Calu3 (cell line): ENCODE measurements around the gene TNFSF11. TPM values are rescaled to one million over a fixed set of nuclear protein-coding genes. Genes with fewer than 3 reads are reported as not detected.

Experiments
- BruUV-seq: library from RNA; stranded (reverse); fragments of 400-500 nt; replicated peaks from 2 replicates; lab custom pipeline; 2021; lab: Mats Ljungman, UMichigan
- CTCF ChIA-PET: fragments of 300-600 bp; sonication (Branson Sonifier 250); formaldehyde crosslinking; loops from one replicate; lab custom pipeline; 2022; ENCODE audit warnings: antibody characterized with exemption; lab: Charles Lee
- DNase-seq: peaks from one replicate; pipeline ENCODE4 v3.0.0; 2022
- H3K27ac Mint-ChIP-seq: one replicate; pipeline ENCODE4 v1.8.0; 2022; ENCODE audit warnings: mixed read lengths; ENCODE audit not compliant: unreplicated experiment
- H3K27me3 Mint-ChIP-seq: one replicate; pipeline ENCODE4 v1.8.0; 2022; ENCODE audit warnings: mixed read lengths; ENCODE audit not compliant: unreplicated experiment
- H3K36me3 Mint-ChIP-seq: one replicate; pipeline ENCODE4 v1.8.0; 2022; ENCODE audit warnings: mild to moderate bottlenecking, moderate library complexity, mixed read lengths; ENCODE audit not compliant: insufficient read depth, unreplicated experiment
- H3K4me1 Mint-ChIP-seq: one replicate; pipeline ENCODE4 v1.8.0; 2022; ENCODE audit warnings: mild to moderate bottlenecking, low read depth, mixed read lengths; ENCODE audit not compliant: unreplicated experiment
- H3K4me3 Mint-ChIP-seq: one replicate; pipeline ENCODE4 v1.8.0; 2022; ENCODE audit warnings: mild to moderate bottlenecking, low read depth, moderate library complexity, mixed read lengths; ENCODE audit not compliant: unreplicated experiment
- H3K9me3 Mint-ChIP-seq: one replicate; pipeline ENCODE4 v1.8.0; 2022; ENCODE audit warnings: low read depth, mixed read lengths; ENCODE audit not compliant: unreplicated experiment
- CTCF ChIP-seq: fragments of 200-600 bp; IDR thresholded peaks from one replicate; pipeline ENCODE4 v1.8.0; 2022; ENCODE audit warnings: antibody characterized with exemption; ENCODE audit not compliant: unreplicated experiment
- intact Hi-C: fragments of 100-400 bp; cut with micrococcal nuclease; formaldehyde crosslinking; loops from one replicate; pipeline ENCODE4 v1.10.0; 2022; ENCODE audit not compliant: unreplicated experiment
- total RNA-seq: library from RNA; stranded (reverse); gene quantifications from 2 replicates; pipeline ENCODE4 v1.2.3, GENCODE V29; 2022

The TNFSF11 gene
- total RNA-seq, 1 experiment from 2014 or later = 0.26 TPM

- CTCF ChIA-PET = no interaction called here
- Mint-ChIP-seq H3K36me3 (no peaks in the 10 kb centered on the region), H3K4me3 (no peak overlapping the region), H3K9me3 (peaks cover 4% of the 10 kb centered on the region), H3K4me1 (no peaks in the 10 kb centered on the region), H3K27me3 (no peaks in the 10 kb centered on the region), H3K27ac (no peak overlapping the region)
- BruUV-seq = no TSS peak
- TF ChIP-seq CTCF = no peak
- DNase-seq = no peak
- intact Hi-C loops = no loop called here
These were observed 12.0 kb upstream of the TNFSF11 start for GRCh38 chr13:42561752-42562467.

- Mint-ChIP-seq H3K4me1 (no peaks in the 10 kb centered on the region), H3K4me3 (no peak overlapping the region), H3K36me3 (no peaks in the 10 kb centered on the region), H3K9me3 (peaks cover 4% of the 10 kb centered on the region), H3K27me3 (peaks cover 19% of the 10 kb centered on the region), H3K27ac (no peak overlapping the region)
- DNase-seq = no peak
- no peak for TF ChIP-seq CTCF
- no TSS peak for BruUV-seq
- CTCF ChIA-PET = no interaction called here
- intact Hi-C loops = no loop called here
These were observed 6.0 kb upstream of the TNFSF11 start for GRCh38 chr13:42567906-42568305.

- Mint-ChIP-seq H3K27me3 (peaks cover 25% of the 10 kb centered on the region), H3K27ac (no peak overlapping the region), H3K4me3 (no peak overlapping the region), H3K9me3 (peaks cover 4% of the 10 kb centered on the region), H3K4me1 (peaks cover 1% of the 10 kb centered on the region), H3K36me3 (peaks cover 2% of the 10 kb centered on the region)
- intact Hi-C loops = no loop called here
- no peak for DNase-seq
- no peak for TF ChIP-seq CTCF
- CTCF ChIA-PET = no interaction called here
- no TSS peak for BruUV-seq
These were observed 4.2 kb upstream of the TNFSF11 start for GRCh38 chr13:42569576-42570344.

GRCh38 chr13:42571895-42572294, 2.1 kb upstream of the TNFSF11 start:
- peaks cover 7% of the 10 kb centered on the region for H3K36me3 Mint-ChIP-seq
- no peak for DNase-seq
- intact Hi-C loops = no loop called here

More at GRCh38 chr13:42571895-42572294, 2.1 kb upstream of the TNFSF11 start:
- H3K27ac Mint-ChIP-seq = no peak overlapping the region
- no peak for TF ChIP-seq CTCF
- peaks cover 43% of the 10 kb centered on the region for H3K27me3 Mint-ChIP-seq
- peaks cover 4% of the 10 kb centered on the region for H3K9me3 Mint-ChIP-seq
- CTCF ChIA-PET = no interaction called here
- no TSS peak for BruUV-seq
- no peak overlapping the region for H3K4me3 Mint-ChIP-seq
- peaks cover 10% of the 10 kb centered on the region for H3K4me1 Mint-ChIP-seq
